ENCODE results near the gene ASCL3.

Gene ASCL3

GRCh38 chr11:8963569-8964323 is 20.9 kb upstream of the ASCL3 start:
- DNase-seq (ENCODE audit: extremely low read depth, low read depth): no peak
- H3K4me3 ChIP-seq (replicated peaks; ENCODE audit: low read depth, low read length): peak overlapping the region; percentile 83
- TF ChIP-seq, protein P1, sequence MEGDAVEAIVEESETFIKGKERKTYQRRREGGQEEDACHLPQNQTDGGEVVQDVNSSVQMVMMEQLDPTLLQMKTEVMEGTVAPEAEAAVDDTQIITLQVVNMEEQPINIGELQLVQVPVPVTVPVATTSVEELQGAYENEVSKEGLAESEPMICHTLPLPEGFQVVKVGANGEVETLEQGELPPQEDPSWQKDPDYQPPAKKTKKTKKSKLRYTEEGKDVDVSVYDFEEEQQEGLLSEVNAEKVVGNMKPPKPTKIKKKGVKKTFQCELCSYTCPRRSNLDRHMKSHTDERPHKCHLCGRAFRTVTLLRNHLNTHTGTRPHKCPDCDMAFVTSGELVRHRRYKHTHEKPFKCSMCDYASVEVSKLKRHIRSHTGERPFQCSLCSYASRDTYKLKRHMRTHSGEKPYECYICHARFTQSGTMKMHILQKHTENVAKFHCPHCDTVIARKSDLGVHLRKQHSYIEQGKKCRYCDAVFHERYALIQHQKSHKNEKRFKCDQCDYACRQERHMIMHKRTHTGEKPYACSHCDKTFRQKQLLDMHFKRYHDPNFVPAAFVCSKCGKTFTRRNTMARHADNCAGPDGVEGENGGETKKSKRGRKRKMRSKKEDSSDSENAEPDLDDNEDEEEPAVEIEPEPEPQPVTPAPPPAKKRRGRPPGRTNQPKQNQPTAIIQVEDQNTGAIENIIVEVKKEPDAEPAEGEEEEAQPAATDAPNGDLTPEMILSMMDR (IDR thresholded peaks at IDR 0.05; ENCODE audit: low read depth, low read length, missing control alignments): no peak

DNA sequence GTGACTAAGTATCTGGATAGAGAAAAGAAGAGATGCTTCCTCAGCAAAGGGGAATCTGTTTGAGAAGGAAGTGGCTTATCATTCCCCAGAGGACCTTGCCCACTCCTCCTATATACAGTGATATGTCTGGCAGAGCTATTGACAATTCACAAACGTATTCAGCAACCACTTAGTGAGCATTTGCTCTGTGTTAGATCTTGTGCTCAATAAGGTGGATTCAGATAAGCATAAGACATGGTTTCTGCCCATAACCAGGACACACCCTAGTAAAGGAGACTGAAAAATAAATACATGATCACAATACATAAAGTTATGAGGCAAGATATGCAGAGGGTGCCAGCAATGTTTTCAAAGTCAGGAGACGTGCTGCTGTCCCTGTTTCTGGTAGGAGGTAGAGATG is 20.0 kb upstream of the ASCL3 start:
- TF ChIP-seq, protein P1 (IDR thresholded peaks at IDR 0.05; ENCODE audit: low read depth, low read length, missing control alignments): no peak
- no peak for DNase-seq (ENCODE audit: extremely low read depth, low read depth)
- H3K4me3 ChIP-seq (replicated peaks; ENCODE audit: low read depth, low read length): peak overlapping the region; percentile 83

GRCh38 chr11:8961401-8961800 is 18.6 kb upstream of the ASCL3 start:
- no peak for DNase-seq (ENCODE audit: extremely low read depth, low read depth)
- TF ChIP-seq, protein P1 (IDR thresholded peaks at IDR 0.05; ENCODE audit: low read depth, low read length, missing control alignments): no peak
- no peak overlapping the region for H3K4me3 ChIP-seq (replicated peaks; ENCODE audit: low read depth, low read length)

DNA sequence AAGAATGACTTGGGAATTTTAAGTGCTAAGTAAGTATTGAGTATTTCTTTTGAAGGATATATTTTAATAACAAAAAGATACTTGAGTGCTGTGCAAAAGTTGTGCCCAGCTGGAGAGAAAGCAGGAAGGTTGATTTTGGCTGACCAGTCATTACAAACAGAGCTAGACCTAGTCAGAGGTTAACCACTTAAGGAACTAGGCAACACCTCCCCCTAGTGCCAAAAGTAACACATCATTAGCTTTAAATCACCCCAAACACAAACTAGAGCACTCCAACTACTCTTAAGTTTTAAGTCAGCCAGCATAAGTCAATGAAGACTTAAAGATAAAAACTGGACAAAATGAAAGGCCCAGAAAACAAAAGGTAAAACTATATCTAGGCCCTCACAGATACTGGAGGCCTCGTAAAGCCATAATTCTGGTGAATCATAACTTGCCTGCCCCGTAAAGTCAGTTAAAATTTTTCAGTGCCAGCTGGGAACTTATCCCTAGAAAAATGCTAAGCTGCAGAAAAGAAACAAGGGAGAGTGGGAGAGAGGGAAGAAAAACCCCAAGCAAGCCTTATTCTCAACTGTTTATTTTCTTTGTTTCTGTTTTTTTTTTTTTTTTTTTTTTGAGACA is 16.8 kb upstream of the ASCL3 start:
- TF ChIP-seq, protein P1 (IDR thresholded peaks at IDR 0.05; ENCODE audit: low read depth, low read length, missing control alignments): peak; percentile 56

GRCh38 chr11:8956860-8957259 is 14.0 kb upstream of the ASCL3 start:
- TF ChIP-seq, protein P1 (IDR thresholded peaks at IDR 0.05; ENCODE audit: low read depth, low read length, missing control alignments): no peak
- no peak for DNase-seq (ENCODE audit: extremely low read depth, low read depth)
- no peak overlapping the region for H3K4me3 ChIP-seq (replicated peaks; ENCODE audit: low read depth, low read length)

More for the DNA sequence above, 16.8 kb upstream of the ASCL3 start:
- H3K4me3 ChIP-seq (replicated peaks; ENCODE audit: low read depth, low read length): no peak overlapping the region
- peak; percentile 75 for DNase-seq (ENCODE audit: extremely low read depth, low read depth)

GRCh38 chr11:8948886-8949285 is 6.1 kb upstream of the ASCL3 start:
- no peak overlapping the region for H3K4me3 ChIP-seq (replicated peaks; ENCODE audit: low read depth, low read length)
- no peak for DNase-seq (ENCODE audit: extremely low read depth, low read depth)
- TF ChIP-seq, protein P1 (IDR thresholded peaks at IDR 0.05; ENCODE audit: low read depth, low read length, missing control alignments): no peak

Measured in HFF-Myc (cell line).